GM04504 (cell line): Measurements from ENCODE around the gene UQCC5.

Source experiments
- DNase-seq: peaks from one replicate; pipeline ENCODE4 v3.0.0-alpha.2; 2012; ENCODE audit warnings: low read depth

Gene UQCC5

DNA sequence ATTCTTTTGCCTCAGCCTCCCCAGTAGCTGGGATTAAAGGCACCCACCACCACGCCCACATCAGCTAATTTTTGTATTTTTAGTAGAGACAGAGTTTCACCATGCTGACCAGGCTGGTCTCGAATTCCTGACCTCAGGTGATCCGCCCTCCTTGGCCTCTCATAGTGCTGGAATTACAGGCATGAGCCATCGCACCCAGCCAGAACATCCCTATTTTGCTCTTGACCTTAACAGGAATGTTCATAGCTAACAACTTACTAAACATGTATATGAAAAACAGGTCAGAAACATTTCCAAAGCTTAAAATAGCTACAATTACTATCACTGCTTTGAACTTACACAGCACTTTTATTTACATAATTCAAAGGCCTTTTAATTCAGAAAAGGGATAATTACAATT is 33.7 kb downstream of the UQCC5 start:
- no peak for DNase-seq

DNA sequence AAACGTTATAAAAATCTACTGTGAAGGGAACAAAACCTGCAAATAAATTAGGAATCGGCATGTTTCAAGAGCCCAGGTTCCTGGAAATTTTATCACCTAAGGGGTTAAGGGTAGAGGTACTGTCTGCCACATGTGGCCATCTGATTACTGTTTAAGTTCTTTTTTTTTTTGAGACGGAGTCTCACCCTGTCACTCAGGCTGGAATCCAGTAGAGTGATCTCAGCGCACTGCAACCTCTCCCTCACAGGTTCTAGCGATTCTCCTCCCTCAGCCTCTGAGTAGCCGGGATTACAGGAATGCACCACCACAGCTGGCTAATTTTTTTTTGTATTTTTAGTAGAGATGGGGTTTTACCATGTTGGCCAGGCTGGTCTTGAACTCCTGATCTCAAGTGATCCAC is 35.8 kb downstream of the UQCC5 start:
- no peak for DNase-seq

DNA sequence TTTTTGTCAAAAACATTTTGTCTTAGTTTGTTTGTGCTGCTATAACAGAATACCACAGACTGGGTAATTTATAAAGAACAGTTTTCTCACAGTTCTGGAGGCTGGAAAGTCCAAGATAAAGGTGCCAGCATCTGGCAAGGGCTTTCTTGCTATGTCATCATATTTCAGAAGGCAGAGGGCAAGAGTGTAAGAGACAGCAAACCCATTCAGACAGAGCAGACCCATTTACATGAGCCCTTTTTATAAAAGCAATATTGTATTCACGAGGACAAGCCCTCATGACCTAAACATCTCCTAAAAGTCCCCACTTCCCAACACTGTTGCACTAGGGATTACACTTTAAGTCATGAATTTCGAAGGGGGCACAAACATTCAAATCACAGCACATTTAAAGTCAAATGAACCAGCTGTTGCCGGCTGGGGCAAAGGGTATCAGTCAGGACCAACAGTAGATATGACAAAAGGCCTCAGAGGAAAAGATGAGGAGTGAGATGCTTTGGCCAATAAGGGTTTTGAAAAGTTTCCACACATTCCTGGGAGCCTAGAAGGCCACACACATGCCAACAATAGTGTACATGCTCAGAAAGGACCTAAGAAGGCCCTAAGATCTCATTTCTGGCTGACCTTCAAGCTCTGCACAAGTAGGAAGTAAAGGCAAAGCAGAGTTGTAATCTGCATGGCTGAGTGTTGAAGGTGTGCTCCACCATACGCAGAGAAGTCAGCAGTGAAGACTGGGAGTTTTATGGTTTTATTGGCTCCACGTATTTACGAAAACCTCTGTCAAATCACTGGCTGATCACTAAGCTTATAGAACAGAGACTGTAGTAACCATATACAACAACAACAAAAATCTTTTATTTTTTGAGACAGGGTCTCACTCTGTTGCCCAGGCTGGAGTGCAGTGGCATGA is 37.9 kb downstream of the UQCC5 start:
- no peak for DNase-seq
